Mesodermal cell (in vitro differentiated cells): Measurements from ENCODE around the gene BEGAIN.
"Not testable (repeated sequence)": the region's sequence is repeated elsewhere in the genome, so short reads cannot be mapped to it uniquely, and the experiment has no call there.

Source experiments
- H3K27ac ChIP-seq: 2 replicates; pipeline ENCODE4 v1.7.0; 2013; ENCODE audit warnings: mild to moderate bottlenecking, low read depth, low read length, moderate library complexity; ENCODE audit not compliant: severe bottlenecking
- H3K36me3 ChIP-seq: 2 replicates; pipeline ENCODE4 v1.7.1; 2013; ENCODE audit warnings: mild to moderate bottlenecking, low read length, moderate library complexity; ENCODE audit not compliant: control insufficient read depth, insufficient read depth
- H3K4me1 ChIP-seq: one replicate; pipeline ENCODE4 v1.7.1; 2013; ENCODE audit warnings: mild to moderate bottlenecking, low read length; ENCODE audit not compliant: insufficient read depth, control insufficient read depth, poor library complexity, severe bottlenecking
- H3K4me3 ChIP-seq: 2 replicates; pipeline ENCODE4 v1.7.0; 2013; ENCODE audit warnings: low read length, control low read depth, mild to moderate bottlenecking; ENCODE audit not compliant: insufficient read depth, poor library complexity, severe bottlenecking; ENCODE audit errors: extremely low read depth
- H3K9me3 ChIP-seq: 2 replicates; pipeline ENCODE4 v1.7.1; 2013; ENCODE audit warnings: mild to moderate bottlenecking, low read length, moderate library complexity; ENCODE audit not compliant: control insufficient read depth
- WGBS, 2 experiments: methylation state at CpG; one replicate each; pipeline ENCODE4 v1.1.5; 2013; ENCODE audit warnings: missing lambda C conversion rate in 2 of 2; ENCODE audit not compliant: insufficient coverage in 2 of 2; 5-methylcytosine and 5-hydroxymethylcytosine counted together

The BEGAIN gene

DNA sequence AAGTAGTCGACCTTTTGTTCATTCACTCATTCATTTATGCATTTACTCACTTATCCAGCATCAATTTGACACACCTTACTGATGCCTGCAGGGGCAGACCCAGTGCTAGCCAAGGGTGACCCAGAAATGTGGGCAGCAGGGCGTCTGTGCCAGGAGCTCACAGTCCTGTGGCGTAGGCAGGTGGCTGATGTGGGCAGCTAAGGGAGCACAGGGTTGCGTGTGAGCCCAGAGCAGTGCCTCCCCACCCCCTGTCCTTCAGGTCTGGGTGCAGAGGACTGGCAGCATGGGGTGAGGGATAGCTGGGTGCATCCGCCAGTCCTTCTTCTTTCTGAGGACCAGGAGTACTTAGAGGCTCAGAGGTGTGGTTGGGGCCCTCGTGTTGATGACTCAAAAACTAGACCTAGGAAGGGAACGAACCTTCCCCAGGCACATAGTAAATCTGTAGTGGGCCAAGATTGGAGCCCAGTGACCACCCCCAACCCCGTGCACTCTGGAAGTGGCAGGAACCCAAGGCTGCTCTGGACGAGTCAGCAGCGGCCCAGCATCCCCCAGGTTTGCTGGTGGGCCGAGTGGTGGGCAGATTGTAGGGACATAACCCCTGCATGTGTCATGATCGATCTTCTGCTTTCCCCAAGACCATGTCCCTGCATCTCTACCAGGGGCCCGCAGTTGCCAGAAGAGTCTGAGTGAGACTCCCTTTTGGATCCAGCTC is 63.9 kb downstream of the BEGAIN start:
- Histone ChIP-seq H3K27ac (no peak overlapping the region), H3K4me1 (no peaks in the 10 kb centered on the region), H3K36me3 (no peaks in the 10 kb centered on the region), H3K4me3 (no peak overlapping the region), H3K9me3 (no peaks in the 10 kb centered on the region)
- 81 to 88% methylated on average over 8 to 11 of the region's 13 CpGs for WGBS, 2 experiments

DNA sequence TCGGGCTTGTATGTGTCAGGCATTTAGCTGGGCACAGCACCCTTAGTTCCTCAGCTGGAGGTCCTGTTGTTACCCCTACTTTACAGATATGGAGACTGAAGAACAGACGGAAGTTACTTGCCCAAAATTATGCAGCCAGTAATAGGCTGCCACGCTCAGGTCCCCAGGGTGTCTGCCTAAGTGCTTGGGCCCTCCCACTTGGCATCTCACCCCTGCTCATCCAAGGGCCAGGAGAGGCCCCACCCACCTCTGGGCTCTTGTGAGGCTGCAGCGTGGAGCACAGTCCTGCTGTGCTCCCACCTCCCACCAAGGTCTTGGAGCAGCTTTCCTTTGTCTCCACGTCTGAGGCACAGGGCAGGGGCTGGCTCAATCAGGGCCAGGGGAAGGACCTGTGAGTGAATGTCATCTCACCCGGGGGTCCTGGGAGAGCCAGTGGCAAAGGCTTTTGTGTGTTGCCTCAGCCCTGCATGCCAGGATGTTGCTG is 64.6 kb downstream of the BEGAIN start:
- WGBS, 2 experiments: 41 to 47% methylated on average over 4 to 6 of the region's 6 CpGs
- H3K36me3 ChIP-seq: no peaks in the 10 kb centered on the region
- H3K4me3 ChIP-seq: no peak overlapping the region
- no peaks in the 10 kb centered on the region for H3K4me1 ChIP-seq
- H3K9me3 ChIP-seq: no peaks in the 10 kb centered on the region
- H3K27ac ChIP-seq: no peak overlapping the region

DNA sequence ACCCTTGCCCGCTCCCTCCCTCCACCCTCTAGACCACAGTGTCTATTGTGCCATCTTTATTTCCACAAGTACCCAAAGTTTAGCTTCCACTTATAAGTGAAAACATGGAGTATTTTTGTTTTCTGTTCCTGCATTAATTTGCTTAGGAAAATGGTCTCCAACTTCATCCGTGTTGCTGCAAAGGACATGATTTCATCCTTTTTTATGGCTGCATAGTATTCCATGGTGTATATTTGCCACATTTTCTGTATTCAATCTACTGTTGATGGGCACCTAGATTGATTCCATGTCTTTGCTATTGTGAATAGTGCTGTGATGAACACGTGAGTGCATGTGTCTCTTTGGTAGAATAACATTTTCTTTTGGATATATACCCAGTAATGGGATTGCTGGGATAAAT is 81.2 kb downstream of the BEGAIN start:
- WGBS, 2 experiments: 93 to 100% methylated on average over 1 to 2 of the region's 3 CpGs
- peaks cover 15% of the 10 kb centered on the region for H3K9me3 ChIP-seq
- H3K4me3 ChIP-seq, H3K4me1 ChIP-seq, H3K36me3 ChIP-seq, H3K27ac ChIP-seq: not testable (repeated sequence)

DNA sequence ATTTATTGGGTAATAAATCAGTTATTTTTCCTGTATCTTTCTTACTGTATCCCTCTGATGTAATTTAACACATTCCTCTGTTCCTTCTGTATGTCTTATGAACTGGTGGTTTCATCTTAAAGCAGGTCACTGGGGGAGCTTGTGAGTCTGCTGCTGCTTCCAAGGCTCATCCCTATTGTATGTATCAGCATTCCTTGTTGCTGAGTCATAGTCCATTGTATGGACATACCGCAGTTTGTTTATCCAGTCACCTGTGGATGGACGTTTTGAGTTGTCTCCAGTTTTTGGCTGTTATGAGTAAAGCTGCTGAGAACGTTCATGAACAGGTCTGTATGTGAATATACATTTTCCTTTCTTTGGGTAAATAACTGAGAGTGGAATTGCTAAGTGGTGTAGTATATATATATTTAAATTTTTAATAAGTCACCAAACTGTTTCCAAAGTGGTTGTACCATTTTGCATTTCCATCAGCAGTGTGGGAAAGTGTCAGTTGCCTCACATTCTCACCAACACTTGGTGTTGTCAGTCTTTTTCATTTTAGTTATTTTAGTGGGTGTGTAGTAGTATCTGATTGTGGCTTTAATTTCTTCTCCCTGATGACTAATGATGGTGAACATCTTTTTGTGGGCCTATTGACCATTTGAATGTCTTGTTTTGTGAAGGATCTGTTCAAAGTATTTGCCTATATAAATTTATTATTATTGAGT is 82.7 kb downstream of the BEGAIN start:
- no peaks in the 10 kb centered on the region for H3K4me1 ChIP-seq
- no peaks in the 10 kb centered on the region for H3K36me3 ChIP-seq
- no peak overlapping the region for H3K27ac ChIP-seq
- no peak overlapping the region for H3K4me3 ChIP-seq
- WGBS, 2 experiments: 76 to 93% methylated on average over 3 of the region's 3 CpGs
- H3K9me3 ChIP-seq: peaks cover 15% of the 10 kb centered on the region

DNA sequence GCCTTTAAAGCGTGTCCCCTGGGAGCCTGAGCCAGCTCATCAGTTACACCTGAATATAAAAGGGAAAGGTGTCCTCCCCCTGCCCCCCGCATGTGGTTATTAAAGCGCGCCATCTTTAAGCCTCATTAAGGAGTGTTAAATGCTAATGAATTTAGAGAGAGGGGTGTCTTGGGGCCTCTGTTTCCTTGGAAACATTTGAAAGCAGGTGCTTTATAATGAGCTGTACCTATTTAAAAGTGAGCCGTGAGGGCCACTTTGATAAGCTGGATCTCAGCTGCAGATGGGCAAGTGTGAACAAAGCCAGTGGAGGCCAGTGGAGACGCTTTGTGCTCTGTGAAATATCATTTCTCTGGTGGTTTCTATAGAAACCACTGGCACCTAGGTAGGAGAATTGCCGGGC is 84.0 kb downstream of the BEGAIN start:
- 80 to 96% methylated on average over 4 to 5 of the region's 7 CpGs for WGBS, 2 experiments

DNA sequence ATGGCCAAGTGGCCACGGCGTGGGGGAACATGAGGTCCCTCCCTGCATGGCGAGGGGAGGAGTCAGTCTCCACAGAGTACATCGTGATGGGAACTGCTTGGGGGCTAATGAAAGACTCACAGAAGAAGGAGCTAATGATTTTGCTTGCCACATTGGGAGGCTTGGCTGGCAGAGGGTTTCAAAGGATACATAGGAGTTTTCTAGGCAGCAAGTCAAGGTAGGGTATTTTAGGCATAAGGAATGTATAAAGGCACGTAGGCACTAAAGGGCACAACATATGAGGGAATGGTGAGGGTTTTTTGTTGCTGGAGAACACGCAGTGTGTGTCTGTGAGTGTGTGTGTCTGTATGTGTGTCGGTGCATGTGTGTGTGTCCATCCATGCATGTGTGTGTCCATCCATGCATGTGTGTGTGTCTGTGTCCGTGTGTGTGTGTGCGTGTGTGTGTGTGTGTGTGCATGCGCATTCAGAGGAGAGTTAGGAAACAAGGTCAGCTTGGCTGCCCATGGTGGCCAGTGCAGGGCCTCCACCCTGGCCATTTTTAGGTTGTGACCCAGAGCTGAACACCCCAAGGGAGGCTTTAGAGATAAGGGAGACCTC is 84.5 kb downstream of the BEGAIN start:
- H3K4me3 ChIP-seq: no peak overlapping the region
- H3K27ac ChIP-seq: no peak overlapping the region
- H3K9me3 ChIP-seq: peaks cover 15% of the 10 kb centered on the region
- H3K36me3 ChIP-seq: no peaks in the 10 kb centered on the region
- WGBS, 2 experiments: 86 to 87% methylated on average over 9 to 10 of the region's 10 CpGs
- H3K4me1 ChIP-seq: no peaks in the 10 kb centered on the region

More for the DNA sequence above, 84.0 kb downstream of the BEGAIN start:
- Histone ChIP-seq H3K4me3 (no peak overlapping the region), H3K27ac (no peak overlapping the region), H3K36me3 (no peaks in the 10 kb centered on the region), H3K9me3 (peaks cover 15% of the 10 kb centered on the region), H3K4me1 (no peaks in the 10 kb centered on the region)

DNA sequence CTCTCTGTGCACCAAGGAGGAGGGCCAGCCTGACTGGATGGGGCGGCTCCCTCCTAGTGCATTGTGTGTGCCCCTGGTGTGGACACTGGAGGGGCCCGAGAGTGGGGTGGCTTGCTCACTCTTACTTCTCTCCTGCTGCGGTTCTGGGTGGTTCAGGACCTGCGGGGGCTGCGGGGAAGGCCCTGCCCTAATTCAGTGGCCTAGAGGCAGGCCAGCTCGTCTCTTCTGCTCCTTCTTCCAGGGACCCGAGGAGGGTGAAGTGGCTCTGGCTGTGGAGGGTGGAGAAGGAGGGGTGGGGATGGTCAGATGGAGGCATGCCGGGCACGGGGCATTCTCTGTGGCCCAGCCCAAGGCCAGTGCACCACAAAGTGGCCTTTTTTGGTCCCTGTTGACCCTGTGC is 87.1 kb downstream of the BEGAIN start:
- peaks cover 17% of the 10 kb centered on the region for H3K9me3 ChIP-seq
- 86 to 100% methylated on average over 1 to 7 of the region's 9 CpGs for WGBS, 2 experiments
- no peaks in the 10 kb centered on the region for H3K4me1 ChIP-seq
- no peak overlapping the region for H3K27ac ChIP-seq
- H3K4me3 ChIP-seq: no peak overlapping the region
- no peaks in the 10 kb centered on the region for H3K36me3 ChIP-seq

DNA sequence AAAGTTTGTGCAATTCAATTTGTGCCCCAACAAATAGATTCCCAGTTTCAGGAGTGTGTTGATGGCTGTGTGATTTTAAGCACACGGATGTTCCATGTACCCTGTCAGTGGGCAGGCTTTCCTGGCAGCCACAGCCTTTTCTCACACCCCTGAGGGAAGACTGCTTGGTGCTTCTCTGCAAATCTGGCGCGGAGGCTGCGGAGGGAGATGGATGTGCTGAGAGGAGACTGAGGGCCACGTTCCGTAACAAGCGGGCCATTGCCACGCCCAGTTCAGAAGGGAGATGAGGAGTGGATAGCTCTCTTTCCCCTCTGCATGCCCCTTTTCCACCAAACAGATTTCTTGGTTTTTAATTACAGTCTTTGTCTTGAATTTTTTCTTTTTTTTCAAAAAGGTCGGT is 89.1 kb downstream of the BEGAIN start:
- Histone ChIP-seq H3K4me1 (no peaks in the 10 kb centered on the region), H3K4me3 (no peak overlapping the region), H3K9me3 (peaks cover 7% of the 10 kb centered on the region), H3K36me3 (no peaks in the 10 kb centered on the region), H3K27ac (no peak overlapping the region)
- 93% methylated on average over 4 to 5 of the region's 9 CpGs for WGBS, 2 experiments

DNA sequence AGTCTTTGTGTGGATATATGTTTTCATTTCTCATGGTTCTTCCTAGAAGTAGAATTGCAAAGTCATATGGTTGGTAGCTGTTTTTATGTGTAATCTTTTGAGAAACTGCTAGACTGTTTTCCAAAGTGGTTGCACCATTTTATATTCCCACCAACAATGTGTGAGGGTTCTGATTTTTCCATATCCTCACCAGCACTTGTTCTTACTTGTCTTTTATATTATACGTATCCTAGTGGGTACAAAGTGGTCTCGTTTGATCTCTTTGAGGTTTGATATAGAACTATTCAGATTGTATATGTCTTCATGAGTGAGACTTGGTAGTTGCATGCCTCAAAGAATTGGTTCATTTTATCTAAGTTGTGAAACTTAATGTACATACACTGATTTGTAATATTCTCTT is 91.3 kb downstream of the BEGAIN start:
- H3K9me3 ChIP-seq: peaks cover 7% of the 10 kb centered on the region
- 80% methylated on average over 1 of the region's 2 CpGs; no CpG with 5 or more reads in 1 of the 2 experiments for WGBS, 2 experiments
- H3K4me3 ChIP-seq: no peak overlapping the region
- H3K4me1 ChIP-seq: no peaks in the 10 kb centered on the region
- H3K27ac ChIP-seq: no peak overlapping the region
- H3K36me3 ChIP-seq: no peaks in the 10 kb centered on the region

DNA sequence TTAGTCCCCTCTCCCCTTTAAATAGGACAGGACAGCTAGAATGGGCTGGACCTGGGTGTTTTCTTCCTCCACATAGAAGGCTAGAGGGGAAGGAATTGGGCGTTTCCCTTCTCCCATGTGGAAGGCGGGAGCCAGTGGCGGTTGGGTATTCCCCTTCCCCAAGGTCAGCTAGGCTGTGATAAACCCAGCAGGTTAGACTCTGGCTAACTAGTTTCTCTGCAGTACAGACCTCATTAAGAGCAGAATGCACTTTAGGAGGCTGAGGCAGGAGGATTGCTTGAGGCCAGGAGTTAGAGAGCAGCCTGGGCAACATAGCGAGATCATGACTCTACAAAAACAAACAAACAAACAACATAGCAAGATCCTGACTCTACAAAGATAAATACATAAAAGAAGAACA is 92.6 kb downstream of the BEGAIN start:
- Histone ChIP-seq H3K27ac (no peak overlapping the region), H3K4me1 (no peaks in the 10 kb centered on the region), H3K36me3 (no peaks in the 10 kb centered on the region), H3K4me3 (no peak overlapping the region), H3K9me3 (peaks cover 7% of the 10 kb centered on the region)
- 80% methylated on average over 1 of the region's 4 CpGs; no CpG with 5 or more reads in 1 of the 2 experiments for WGBS, 2 experiments
